GM23338 (cell line): Measurements from ENCODE around the gene CTNNAL1. TPM values are rescaled to one million over a fixed set of nuclear protein-coding genes. Genes with fewer than 3 reads are reported as not detected.
"Not testable (repeated sequence)": the region's sequence is repeated elsewhere in the genome, so short reads cannot be mapped to it uniquely, and the experiment has no call there.

ENCODE experiments used
- ATAC-seq: fragments of 200-7000 bp; cut with Tn5 transposase; 3 replicates; pipeline ENCODE4 v1.9.1; 2020
- DNase-seq: peaks from one replicate; pipeline ENCODE4 v3.0.0-alpha.2; 2015; ENCODE audit warnings: low spot score
- H2AFZ ChIP-seq: fragments of 200-600 bp; sonication (generic); 2 replicates; pipeline ENCODE4 v1.8.0; 2016; ENCODE audit warnings: antibody characterized with exemption, mild to moderate bottlenecking, moderate library complexity
- H3F3A ChIP-seq: fragments of 200-600 bp; sonication (generic); replicated peaks from 2 replicates; pipeline ENCODE4 v1.8.0; 2017; ENCODE audit warnings: antibody characterized with exemption, mixed run types, low read depth
- H3K27ac ChIP-seq: fragments of 200-600 bp; sonication (generic); 2 replicates; pipeline ENCODE4 v1.6.1; 2016; ENCODE audit warnings: low read depth
- H3K27me3 ChIP-seq: fragments of 200-600 bp; sonication (generic); 2 replicates; pipeline ENCODE4 v1.8.0; 2016; ENCODE audit warnings: mild to moderate bottlenecking, mixed run types, moderate library complexity; ENCODE audit not compliant: insufficient read depth
- H3K36me3 ChIP-seq: fragments of 200-600 bp; sonication (generic); 2 replicates; pipeline ENCODE4 v1.8.0; 2016; ENCODE audit warnings: mild to moderate bottlenecking; ENCODE audit not compliant: insufficient read depth
- H3K4me1 ChIP-seq: fragments of 200-600 bp; sonication (generic); 2 replicates; pipeline ENCODE4 v1.8.0; 2016; ENCODE audit warnings: mild to moderate bottlenecking, moderate library complexity; ENCODE audit not compliant: insufficient read depth
- H3K4me2 ChIP-seq: fragments of 200-600 bp; sonication (generic); 2 replicates; pipeline ENCODE4 v1.7.1; 2017; ENCODE audit warnings: mixed run types
- H3K4me3 ChIP-seq: fragments of 200-600 bp; sonication (generic); 2 replicates; pipeline ENCODE4 v1.6.1; 2016; ENCODE audit warnings: mixed run types
- H3K79me2 ChIP-seq: fragments of 200-600 bp; sonication (generic); replicated peaks from 2 replicates; pipeline ENCODE4 v1.8.0; 2017; ENCODE audit warnings: mild to moderate bottlenecking; ENCODE audit not compliant: insufficient read depth
- H3K9me2 ChIP-seq: fragments of 200-600 bp; sonication (generic); 2 replicates; pipeline ENCODE4 v1.8.0; 2017; ENCODE audit not compliant: insufficient read depth
- H4K20me1 ChIP-seq: fragments of 200-600 bp; sonication (generic); replicated peaks from 2 replicates; pipeline ENCODE4 v1.8.0; 2017; ENCODE audit warnings: mild to moderate bottlenecking; ENCODE audit not compliant: insufficient read depth
- H3K27ac Mint-ChIP-seq: 2 replicates; pipeline ENCODE4 v1.8.0; 2020; ENCODE audit warnings: inconsistent platforms, mild to moderate bottlenecking, moderate library complexity, mixed read lengths
- H3K27me3 Mint-ChIP-seq: 3 replicates; pipeline ENCODE4 v1.8.0; 2022; ENCODE audit warnings: low read depth, mild to moderate bottlenecking, moderate library complexity, mixed read lengths, inconsistent platforms; ENCODE audit not compliant: insufficient read depth, poor library complexity
- H3K36me3 Mint-ChIP-seq: 3 replicates; pipeline ENCODE4 v1.8.0; 2021; ENCODE audit warnings: low read depth, mild to moderate bottlenecking, inconsistent platforms, moderate library complexity, mixed read lengths
- H3K4me1 Mint-ChIP-seq: 3 replicates; pipeline ENCODE4 v1.8.0; 2020; ENCODE audit warnings: mild to moderate bottlenecking, inconsistent platforms, mixed read lengths
- H3K4me3 Mint-ChIP-seq: 3 replicates; pipeline ENCODE4 v1.8.0; 2021; ENCODE audit warnings: moderate library complexity, mild to moderate bottlenecking, inconsistent platforms, mixed read lengths
- H3K9me3 Mint-ChIP-seq: 3 replicates; pipeline ENCODE4 v1.8.0; 2020; ENCODE audit warnings: moderate library complexity, mild to moderate bottlenecking, inconsistent platforms, mixed read lengths
- CREB1 ChIP-seq: fragments of 250-450 bp; sonication (Bioruptor Pico); IDR thresholded peaks from 2 replicates; pipeline ENCODE4 v1.5.0; 2020; ENCODE audit warnings: low read depth, mild to moderate bottlenecking, moderate library complexity
- JUNB ChIP-seq: IDR thresholded peaks from one replicate; pipeline ENCODE4 v1.6.1; 2016; ENCODE audit warnings: antibody characterized with exemption; ENCODE audit not compliant: unreplicated experiment
- NANOG ChIP-seq: IDR thresholded peaks from 2 replicates; pipeline ENCODE4 v1.6.1; 2016; ENCODE audit warnings: antibody characterized with exemption, borderline replicate concordance
- POLR2AphosphoS5 ChIP-seq: IDR thresholded peaks from 2 replicates; pipeline ENCODE4 v1.6.1; 2016; ENCODE audit warnings: antibody characterized with exemption, low read depth
- STAT1 ChIP-seq: IDR thresholded peaks from one replicate; pipeline ENCODE4 v1.6.1; 2016; ENCODE audit warnings: antibody characterized with exemption; ENCODE audit not compliant: unreplicated experiment
- ZNF114 ChIP-seq: fragments of 250-450 bp; sonication (Bioruptor Pico); IDR thresholded peaks from 2 replicates; pipeline ENCODE4 v1.5.0; 2020; ENCODE audit warnings: mild to moderate bottlenecking, moderate library complexity
- polyA plus RNA-seq: library from polyadenylated mRNA; unstranded; fragments of >200 nt; fragmentation: Nextera tagmentation; extraction: Ambion mirVana; gene quantifications from 2 replicates; pipeline ENCODE4 v1.2.1, GENCODE V29; 2016
- total RNA-seq: library from RNA; depleted of rRNA; stranded (reverse); fragments of >200 nt; shearing (Covaris generic); gene quantifications from 2 replicates; pipeline ENCODE4 v1.2.3, GENCODE V29; 2014
- TF ChIP-seq, protein P1 (sequence below), 2 experiments: fragments of 200-600 bp in 1 of 2; sonication (generic) in 1 of 2; conservative IDR thresholded peaks; 2 replicates each; pipeline versions ENCODE4 v1.5.1 to v1.6.1; 2016 to 2017; ENCODE audit warnings: antibody characterized with exemption in 2 of 2, low read depth in 2 of 2, mild to moderate bottlenecking in 2 of 2, moderate library complexity in 1 of 2
- TF ChIP-seq, protein P2 (sequence below): fragments of 250-450 bp; sonication (Bioruptor Pico); IDR thresholded peaks from 2 replicates; pipeline ENCODE4 v1.5.0; 2020; ENCODE audit warnings: mild to moderate bottlenecking, moderate library complexity
- TF ChIP-seq, protein P3 (sequence below): IDR thresholded peaks from one replicate; pipeline ENCODE4 v1.6.1; 2018; ENCODE audit warnings: antibody characterized with exemption; ENCODE audit not compliant: unreplicated experiment

CTNNAL1 gene
- total and polyA plus RNA-seq, 2 experiments from 2014 or later, result 63.0 to 211 TPM

DNA sequence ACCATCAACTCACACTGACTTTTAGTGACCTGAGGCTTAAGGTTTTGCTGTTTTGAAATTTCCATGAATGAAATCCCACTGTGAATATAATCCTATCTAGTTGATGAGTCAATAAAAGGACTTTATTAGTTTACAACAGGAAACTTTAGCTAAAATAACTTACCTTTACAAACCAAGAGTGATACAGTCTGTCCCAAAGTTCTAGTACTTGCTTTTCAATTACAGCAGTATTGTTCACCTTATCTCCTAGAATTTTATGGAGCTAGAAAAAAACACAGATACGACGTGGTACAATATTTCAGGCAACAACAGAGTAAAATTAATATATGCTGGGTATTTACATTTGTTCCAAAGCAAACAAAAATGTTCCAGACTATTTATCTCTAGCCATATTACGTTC, 46.9 kb upstream of the CTNNAL1 start (continued):
- TF ChIP-seq, protein P1, sequence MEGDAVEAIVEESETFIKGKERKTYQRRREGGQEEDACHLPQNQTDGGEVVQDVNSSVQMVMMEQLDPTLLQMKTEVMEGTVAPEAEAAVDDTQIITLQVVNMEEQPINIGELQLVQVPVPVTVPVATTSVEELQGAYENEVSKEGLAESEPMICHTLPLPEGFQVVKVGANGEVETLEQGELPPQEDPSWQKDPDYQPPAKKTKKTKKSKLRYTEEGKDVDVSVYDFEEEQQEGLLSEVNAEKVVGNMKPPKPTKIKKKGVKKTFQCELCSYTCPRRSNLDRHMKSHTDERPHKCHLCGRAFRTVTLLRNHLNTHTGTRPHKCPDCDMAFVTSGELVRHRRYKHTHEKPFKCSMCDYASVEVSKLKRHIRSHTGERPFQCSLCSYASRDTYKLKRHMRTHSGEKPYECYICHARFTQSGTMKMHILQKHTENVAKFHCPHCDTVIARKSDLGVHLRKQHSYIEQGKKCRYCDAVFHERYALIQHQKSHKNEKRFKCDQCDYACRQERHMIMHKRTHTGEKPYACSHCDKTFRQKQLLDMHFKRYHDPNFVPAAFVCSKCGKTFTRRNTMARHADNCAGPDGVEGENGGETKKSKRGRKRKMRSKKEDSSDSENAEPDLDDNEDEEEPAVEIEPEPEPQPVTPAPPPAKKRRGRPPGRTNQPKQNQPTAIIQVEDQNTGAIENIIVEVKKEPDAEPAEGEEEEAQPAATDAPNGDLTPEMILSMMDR (conservative IDR thresholded peaks at IDR 0.05; ENCODE audit: low read depth in 2 of 2), result no peak

DNA sequence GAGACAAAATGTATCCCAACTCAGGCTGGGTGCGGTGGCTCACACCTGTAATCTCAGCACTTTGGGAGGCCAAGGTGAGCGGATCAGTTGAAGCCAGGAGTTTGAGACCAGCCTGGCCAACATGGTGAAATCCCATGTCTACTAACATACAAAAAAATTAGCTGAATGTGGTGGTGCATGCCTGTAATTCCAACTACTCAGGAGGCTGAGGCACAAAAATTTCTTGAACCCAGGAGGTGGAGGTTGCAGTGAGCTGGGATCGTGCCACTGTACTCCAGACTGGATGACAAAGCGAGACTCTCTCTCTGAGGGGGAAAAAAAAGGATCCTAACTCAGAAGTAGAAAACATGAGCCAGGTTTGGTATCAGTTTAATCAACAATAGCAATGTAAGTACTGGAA, 39.8 kb upstream of the CTNNAL1 start:
- H3K36me3 ChIP-seq, result peaks cover 56% of the 10 kb centered on the region
- peaks cover 83% of the 10 kb centered on the region for H3K36me3 Mint-ChIP-seq

DNA sequence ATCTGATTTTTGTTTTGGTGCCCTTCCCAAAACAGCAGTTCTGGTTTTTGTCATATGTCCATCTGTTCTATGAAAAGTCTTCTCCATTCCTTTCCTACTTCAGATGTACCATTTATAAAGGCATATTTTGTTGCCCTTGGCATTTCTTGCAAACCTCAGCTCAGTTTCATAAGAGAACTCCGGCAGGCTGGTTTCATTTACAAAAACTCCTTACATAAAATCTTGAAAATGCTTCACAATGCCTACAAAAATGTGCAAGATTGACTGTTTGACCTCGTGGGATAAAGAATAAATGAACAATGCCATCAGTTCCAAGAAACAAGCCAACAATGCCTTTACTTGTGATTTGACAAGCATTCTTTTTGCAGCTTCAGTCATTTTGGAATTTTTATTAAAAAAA, 39.1 kb upstream of the CTNNAL1 start:
- Histone ChIP-seq H3K9me2 (no peaks in the 10 kb centered on the region), H3K4me3 (no peak overlapping the region), H3K27ac (no peak overlapping the region), H3K79me2 (peaks cover 6% of the 10 kb centered on the region; the same call in 1 of the 2 replicates), H3K27me3 (no peaks in the 10 kb centered on the region), H3F3A (no peaks in the 10 kb centered on the region), H4K20me1 (peaks cover 11% of the 10 kb centered on the region), H3K4me2 (no peak overlapping the region), H3K4me1 (peaks cover 24% of the 10 kb centered on the region), H3K36me3 (peaks cover 63% of the 10 kb centered on the region), H2AFZ (no peak overlapping the region)
- H3K4me3 Mint-ChIP-seq, result no peak overlapping the region
- peaks cover 5% of the 10 kb centered on the region for H3K27me3 Mint-ChIP-seq
- H3K27ac Mint-ChIP-seq, result no peak overlapping the region
- peaks cover 81% of the 10 kb centered on the region for H3K36me3 Mint-ChIP-seq
- peaks cover 18% of the 10 kb centered on the region for H3K4me1 Mint-ChIP-seq
- DNase-seq (no peak), ATAC-seq (no peak)
- H3K9me3 Mint-ChIP-seq, result no peaks in the 10 kb centered on the region
- no peak for TF ChIP-seq ZNF114 (CRISPR knock-in tag)
- TF ChIP-seq JUNB, result no peak
- TF ChIP-seq POLR2AphosphoS5, result no peak
- TF ChIP-seq NANOG, result no peak
- TF ChIP-seq, protein P2, sequence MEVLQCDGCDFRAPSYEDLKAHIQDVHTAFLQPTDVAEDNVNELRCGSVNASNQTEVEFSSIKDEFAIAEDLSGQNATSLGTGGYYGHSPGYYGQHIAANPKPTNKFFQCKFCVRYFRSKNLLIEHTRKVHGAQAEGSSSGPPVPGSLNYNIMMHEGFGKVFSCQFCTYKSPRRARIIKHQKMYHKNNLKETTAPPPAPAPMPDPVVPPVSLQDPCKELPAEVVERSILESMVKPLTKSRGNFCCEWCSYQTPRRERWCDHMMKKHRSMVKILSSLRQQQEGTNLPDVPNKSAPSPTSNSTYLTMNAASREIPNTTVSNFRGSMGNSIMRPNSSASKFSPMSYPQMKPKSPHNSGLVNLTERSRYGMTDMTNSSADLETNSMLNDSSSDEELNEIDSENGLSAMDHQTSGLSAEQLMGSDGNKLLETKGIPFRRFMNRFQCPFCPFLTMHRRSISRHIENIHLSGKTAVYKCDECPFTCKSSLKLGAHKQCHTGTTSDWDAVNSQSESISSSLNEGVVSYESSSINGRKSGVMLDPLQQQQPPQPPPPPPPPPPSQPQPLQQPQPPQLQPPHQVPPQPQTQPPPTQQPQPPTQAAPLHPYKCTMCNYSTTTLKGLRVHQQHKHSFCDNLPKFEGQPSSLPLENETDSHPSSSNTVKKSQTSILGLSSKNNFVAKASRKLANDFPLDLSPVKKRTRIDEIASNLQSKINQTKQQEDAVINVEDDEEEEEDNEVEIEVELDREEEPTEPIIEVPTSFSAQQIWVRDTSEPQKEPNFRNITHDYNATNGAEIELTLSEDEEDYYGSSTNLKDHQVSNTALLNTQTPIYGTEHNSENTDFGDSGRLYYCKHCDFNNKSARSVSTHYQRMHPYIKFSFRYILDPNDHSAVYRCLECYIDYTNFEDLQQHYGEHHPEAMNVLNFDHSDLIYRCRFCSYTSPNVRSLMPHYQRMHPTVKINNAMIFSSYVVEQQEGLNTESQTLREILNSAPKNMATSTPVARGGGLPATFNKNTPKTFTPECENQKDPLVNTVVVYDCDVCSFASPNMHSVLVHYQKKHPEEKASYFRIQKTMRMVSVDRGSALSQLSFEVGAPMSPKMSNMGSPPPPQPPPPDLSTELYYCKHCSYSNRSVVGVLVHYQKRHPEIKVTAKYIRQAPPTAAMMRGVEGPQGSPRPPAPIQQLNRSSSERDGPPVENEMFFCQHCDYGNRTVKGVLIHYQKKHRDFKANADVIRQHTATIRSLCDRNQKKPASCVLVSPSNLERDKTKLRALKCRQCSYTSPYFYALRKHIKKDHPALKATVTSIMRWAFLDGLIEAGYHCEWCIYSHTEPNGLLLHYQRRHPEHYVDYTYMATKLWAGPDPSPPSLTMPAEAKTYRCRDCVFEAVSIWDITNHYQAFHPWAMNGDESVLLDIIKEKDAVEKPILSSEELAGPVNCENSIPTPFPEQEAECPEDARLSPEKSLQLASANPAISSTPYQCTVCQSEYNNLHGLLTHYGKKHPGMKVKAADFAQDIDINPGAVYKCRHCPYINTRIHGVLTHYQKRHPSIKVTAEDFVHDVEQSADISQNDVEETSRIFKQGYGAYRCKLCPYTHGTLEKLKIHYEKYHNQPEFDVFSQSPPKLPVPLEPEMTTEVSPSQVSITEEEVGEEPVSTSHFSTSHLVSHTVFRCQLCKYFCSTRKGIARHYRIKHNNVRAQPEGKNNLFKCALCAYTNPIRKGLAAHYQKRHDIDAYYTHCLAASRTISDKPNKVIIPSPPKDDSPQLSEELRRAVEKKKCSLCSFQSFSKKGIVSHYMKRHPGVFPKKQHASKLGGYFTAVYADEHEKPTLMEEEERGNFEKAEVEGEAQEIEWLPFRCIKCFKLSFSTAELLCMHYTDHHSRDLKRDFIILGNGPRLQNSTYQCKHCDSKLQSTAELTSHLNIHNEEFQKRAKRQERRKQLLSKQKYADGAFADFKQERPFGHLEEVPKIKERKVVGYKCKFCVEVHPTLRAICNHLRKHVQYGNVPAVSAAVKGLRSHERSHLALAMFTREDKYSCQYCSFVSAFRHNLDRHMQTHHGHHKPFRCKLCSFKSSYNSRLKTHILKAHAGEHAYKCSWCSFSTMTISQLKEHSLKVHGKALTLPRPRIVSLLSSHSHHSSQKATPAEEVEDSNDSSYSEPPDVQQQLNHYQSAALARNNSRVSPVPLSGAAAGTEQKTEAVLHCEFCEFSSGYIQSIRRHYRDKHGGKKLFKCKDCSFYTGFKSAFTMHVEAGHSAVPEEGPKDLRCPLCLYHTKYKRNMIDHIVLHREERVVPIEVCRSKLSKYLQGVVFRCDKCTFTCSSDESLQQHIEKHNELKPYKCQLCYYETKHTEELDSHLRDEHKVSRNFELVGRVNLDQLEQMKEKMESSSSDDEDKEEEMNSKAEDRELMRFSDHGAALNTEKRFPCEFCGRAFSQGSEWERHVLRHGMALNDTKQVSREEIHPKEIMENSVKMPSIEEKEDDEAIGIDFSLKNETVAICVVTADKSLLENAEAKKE (CRISPR knock-in tag), result no peak
- no peak for TF ChIP-seq CREB1 (CRISPR knock-in tag)
- no peak for TF ChIP-seq STAT1
- TF ChIP-seq, protein P3, sequence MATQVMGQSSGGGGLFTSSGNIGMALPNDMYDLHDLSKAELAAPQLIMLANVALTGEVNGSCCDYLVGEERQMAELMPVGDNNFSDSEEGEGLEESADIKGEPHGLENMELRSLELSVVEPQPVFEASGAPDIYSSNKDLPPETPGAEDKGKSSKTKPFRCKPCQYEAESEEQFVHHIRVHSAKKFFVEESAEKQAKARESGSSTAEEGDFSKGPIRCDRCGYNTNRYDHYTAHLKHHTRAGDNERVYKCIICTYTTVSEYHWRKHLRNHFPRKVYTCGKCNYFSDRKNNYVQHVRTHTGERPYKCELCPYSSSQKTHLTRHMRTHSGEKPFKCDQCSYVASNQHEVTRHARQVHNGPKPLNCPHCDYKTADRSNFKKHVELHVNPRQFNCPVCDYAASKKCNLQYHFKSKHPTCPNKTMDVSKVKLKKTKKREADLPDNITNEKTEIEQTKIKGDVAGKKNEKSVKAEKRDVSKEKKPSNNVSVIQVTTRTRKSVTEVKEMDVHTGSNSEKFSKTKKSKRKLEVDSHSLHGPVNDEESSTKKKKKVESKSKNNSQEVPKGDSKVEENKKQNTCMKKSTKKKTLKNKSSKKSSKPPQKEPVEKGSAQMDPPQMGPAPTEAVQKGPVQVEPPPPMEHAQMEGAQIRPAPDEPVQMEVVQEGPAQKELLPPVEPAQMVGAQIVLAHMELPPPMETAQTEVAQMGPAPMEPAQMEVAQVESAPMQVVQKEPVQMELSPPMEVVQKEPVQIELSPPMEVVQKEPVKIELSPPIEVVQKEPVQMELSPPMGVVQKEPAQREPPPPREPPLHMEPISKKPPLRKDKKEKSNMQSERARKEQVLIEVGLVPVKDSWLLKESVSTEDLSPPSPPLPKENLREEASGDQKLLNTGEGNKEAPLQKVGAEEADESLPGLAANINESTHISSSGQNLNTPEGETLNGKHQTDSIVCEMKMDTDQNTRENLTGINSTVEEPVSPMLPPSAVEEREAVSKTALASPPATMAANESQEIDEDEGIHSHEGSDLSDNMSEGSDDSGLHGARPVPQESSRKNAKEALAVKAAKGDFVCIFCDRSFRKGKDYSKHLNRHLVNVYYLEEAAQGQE, result no peak

More for the DNA sequence above, 39.8 kb upstream of the CTNNAL1 start:
- H3K4me2 ChIP-seq, H4K20me1 ChIP-seq, H3K9me2 ChIP-seq, H2AFZ ChIP-seq, ATAC-seq, H3K79me2 ChIP-seq, H3F3A ChIP-seq, H3K27me3 ChIP-seq, DNase-seq, H3K4me3 Mint-ChIP-seq, H3K27me3 Mint-ChIP-seq, H3K4me3 ChIP-seq, H3K9me3 Mint-ChIP-seq: not testable (repeated sequence)
- peak overlapping the region; percentile 74; the same call in 1 of the 2 replicates for H3K27ac ChIP-seq
- H3K27ac Mint-ChIP-seq, result peak overlapping the region; percentile 87
- peaks cover 18% of the 10 kb centered on the region for H3K4me1 Mint-ChIP-seq
- H3K4me1 ChIP-seq, result peaks cover 24% of the 10 kb centered on the region
